ENCODE data around the gene INPP5D. TPM values are rescaled to one million over a fixed set of nuclear protein-coding genes. Genes with fewer than 3 reads are reported as not detected.

Gene INPP5D
- total RNA-seq, 1 experiment from 2014 or later: 2.0 TPM

DNA sequence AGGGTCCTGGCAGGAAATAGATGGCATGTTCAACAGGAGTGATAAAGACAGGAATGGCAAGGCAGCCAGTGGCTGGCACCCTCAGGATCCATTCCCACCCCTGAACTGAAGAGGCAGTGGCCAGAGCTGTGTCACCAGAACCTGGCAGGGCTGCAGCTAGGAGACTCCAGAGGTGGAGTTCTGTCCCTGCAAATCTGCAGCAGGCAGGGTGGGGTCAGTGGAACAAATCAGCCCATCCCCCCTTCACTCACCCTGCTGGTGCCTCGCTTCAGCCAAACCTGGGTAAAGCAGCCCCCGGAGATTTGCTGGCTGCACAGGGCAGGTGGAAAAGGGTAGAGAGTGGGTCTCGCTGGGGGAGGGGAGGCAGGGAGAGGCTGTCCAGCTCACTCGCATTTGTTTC is 12.7 kb downstream of the INPP5D start:
- no peak for DNase-seq (ENCODE audit: low read depth)

DNA sequence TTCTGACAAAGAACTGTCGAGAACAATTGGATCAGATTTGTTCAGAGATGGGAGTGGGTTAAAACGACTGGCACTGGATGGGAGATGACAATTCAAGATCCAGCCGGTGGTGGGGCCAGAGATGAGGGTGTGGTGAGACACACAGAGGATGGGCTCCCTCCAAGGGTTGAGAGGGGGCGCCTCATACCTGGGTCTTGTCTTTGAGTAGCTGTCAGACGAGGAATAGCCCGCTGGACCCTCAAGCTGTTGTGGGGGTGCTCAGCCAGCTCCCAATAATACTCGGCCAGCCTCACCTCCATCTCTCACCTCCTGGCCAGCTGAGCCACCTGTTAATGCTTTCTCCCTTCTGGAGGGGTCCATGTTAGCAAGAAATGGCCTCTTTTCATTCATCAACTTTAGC is 14.0 kb downstream of the INPP5D start:
- DNase-seq (ENCODE audit: low read depth): no peak

DNA sequence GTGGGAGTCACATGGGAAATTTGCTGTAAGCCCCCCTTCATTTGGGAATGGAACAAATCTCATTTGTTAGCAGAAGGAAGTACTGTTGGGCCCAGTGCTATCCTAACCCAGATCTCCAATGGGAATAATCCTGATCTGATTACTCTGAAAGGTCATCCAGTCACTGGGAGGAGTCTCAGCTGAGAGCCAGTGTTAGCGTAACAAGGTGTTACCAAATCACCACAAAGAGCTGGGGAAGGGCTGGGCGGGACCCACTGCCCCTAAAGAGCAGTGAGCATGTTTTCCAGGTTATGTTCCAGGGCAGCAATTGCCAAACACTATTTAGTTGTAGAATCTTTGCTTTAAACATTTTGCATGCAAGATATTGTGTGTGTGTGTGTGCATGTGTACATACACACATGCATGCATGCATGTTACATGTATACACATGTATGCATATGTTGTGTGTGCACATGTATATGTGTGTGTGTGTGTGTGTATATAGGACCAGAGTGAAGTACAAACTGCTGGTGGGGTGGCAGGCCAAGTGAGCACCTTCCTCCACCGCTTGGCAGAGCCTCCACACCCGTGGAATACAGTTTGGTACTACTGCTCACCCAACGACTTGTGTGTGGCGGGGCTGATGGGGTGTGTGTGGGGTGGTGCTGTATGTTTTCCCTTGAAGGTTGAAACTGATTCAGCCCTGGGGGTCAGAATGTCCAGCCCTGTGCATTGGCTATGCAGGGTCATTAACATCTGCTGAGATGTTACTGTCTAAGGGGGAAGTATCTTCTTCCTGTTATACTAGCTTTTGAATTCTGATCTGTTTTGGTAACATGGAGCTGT is 15.2 kb downstream of the INPP5D start:
- DNase-seq (ENCODE audit: low read depth): no peak

DNA sequence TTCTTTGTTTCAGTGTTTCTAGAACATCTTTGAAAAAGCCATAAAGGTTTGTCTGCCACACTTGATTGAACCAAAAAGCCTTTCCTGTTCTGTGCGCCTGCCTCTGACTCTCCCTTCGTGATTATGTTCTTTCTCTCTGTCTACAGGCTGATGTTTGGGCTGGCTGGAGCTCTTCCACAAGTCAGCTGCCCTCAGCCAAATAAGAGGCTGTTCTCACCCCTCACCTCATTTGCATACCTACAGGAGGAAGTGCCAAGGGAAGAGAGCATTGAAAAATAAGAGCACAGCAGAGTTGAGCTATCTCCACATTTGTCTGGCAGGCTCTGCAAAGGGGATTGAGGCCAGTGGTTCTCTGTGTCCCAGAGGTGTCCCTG is 15.8 kb downstream of the INPP5D start:
- DNase-seq (ENCODE audit: low read depth): no peak

DNA sequence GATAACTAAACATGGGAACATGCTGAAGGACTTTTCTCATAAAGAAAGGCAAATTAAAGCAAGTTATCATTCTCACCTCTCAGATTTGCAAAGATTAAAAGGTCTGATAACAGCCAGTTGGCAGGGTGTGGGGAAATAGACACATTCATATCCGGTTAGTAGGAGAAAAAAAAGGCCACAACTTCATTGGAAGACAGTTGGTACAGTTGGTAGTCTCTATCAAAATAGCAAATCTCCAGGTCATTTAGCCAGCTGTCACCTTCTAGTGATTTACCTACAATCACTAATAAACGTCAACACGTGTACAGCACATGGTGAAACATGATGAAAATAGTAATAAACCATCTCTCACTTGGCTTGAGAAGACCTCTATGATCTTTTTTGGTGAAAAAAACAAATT is 16.6 kb downstream of the INPP5D start:
- DNase-seq (ENCODE audit: low read depth): peak; percentile 45

DNA sequence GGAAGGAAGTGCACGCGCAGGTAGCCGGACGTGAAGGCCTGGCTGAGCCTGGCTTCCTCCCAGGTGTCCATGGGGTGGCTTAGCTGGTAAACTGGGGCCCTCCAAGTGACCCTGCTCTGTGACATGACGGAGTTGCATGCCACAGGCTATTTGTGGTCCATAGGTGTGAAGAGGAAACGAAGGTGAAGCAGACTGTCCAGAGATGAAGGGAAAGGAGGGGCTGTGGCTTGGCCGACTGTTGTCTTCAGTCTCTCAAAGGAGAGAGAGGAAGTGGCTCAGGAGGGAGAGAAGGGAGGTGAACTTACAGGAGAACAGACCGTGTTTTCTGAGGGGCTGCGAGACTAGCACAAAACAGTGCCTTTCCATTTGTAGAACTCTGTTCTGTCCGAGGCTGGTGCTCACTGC is 19.3 kb downstream of the INPP5D start:
- DNase-seq (ENCODE audit: low read depth): no peak

DNA sequence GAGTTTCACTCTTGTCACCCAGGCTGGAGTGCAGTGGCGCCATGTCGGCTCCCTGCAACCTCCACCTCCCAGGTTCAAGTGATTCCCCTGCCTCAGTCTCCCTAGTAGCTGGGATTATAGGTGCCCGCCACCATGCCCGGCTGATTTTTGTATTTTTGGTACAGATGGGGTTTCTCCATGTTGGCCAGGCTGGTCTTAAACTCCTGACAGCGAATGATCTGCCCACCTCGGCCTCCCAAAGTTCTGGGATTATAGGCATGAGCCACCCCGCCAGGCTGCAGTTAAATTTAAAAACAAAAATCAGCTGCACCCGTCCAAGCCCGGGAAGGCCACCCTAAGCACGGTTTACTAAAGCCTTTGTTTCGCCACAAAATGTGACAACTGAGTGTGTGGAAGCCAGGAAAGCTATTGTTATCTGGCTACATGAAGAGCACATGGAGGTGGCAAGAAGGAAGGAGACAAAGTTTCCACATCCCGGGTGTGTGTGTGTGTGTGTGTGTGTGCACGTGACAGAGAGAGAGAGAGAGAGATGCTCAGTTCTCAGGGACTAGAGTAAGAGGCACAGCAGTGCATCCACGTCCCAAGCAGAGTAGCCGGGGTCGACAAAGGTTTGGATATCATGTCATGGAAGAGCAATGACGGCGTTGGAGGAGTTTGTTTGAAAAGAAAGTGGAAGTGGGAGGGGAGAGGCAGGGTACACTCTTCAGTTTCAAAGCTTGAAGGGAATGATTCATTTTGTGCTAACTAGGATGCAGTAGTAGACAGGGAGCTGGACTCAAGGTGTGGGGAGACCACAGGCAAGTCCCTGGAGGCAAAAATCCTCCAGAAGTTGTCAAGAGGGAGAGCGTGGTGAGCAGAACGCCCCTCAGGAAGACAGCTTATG is 20.1 kb downstream of the INPP5D start:
- no peak for DNase-seq (ENCODE audit: low read depth)

DNA sequence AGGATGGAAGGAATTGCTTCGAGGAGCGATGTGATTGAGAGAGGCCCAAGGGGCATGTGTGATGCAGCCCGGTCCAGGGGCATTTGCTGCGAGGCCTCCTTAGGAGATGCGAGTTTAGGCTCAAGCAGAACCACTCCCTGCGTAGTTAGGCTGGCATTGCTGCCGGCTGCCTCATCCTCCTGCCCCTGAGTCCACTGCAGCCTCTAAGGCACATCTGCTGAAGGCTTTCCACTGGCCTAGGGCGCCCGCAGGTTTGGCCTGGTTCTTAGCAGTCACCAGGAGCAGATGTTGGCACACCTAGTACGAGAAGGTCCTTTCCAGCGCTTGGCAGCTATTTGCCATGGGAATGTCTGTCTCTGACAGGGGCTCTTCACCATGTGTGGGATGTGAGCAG is 20.7 kb downstream of the INPP5D start:
- DNase-seq (ENCODE audit: low read depth): no peak

DNA sequence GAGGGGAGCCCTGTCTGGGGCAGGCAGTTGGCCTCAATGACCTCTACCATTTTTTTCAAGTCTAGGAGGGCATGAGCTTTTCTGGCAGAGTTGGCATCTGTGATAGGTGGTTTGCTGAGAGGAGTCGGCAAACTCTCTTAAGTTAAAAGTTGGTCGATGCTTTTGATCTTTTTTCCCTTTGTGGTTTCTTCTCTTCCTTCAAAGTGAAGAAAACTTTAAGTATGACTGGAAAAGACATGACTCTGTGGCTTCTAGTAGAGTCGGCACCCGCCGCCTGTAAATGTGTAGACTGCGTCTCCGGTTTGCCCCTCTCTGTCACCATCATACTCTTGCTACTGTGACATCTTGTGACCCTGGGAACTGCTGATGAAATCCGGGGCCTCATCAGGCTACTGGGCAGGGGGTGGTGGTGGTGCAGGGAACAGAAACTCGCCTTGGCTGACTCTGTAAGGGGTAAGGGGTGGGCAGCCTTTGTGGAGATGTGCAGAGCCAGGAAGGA is 21.1 kb downstream of the INPP5D start:
- DNase-seq (ENCODE audit: low read depth): no peak

DNA sequence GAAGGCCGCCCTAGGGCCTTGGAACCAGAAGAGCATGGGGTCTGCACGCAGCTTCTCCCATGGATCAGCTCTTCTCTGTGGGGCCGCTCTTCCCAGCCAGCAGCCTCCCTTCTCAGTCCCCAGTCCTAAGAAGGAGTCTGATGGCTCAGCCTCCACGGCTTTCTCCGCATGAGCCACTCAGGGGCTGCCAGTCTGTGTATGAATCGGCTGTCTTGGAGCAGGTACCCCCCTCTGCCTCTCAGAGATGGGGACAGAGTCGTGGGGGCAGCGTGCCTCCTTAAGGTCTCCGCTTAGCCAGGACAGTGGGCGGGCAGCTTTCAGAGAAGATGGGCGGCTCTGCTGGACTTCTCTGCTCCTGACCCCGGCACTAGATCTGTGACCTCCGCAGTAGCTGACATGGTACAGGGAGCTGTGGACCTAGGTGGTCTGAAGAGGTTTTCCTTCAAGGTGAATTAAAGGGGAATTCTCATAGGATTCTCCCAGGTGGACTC is 21.6 kb downstream of the INPP5D start:
- DNase-seq (ENCODE audit: low read depth): no peak

DNA sequence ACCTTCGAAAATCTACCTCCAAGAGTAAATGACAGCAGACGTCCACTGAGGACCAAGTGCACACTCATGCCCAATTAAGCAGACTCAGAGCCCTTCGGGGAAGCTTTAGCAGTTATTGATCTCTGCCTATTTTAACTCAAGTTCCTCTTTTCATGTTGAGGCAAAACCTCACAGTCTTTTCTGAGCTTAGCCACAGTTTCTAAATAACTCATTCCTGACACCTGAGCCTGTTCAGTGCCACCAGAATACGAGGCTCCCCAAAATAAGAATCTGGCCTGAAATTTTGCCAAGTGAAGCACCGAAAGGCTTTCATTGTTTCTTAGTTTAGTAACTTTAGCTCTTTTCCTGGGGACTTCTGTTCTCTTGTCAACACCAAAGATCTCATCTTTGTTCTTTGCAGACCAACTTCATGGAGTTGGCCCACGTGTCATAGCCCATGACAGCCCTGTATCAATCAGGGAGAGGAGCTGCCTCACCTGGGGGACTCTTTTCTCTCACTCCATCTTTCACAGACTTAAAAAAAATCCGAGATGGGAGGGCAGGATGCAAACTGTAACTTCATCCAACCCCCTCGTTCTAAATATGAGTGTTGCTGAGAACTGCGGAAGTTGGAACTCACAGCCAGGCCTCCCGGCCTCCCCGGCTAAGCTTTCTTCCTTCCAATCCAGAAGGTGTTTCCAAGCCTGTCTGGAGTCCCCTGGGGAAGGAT is 22.2 kb downstream of the INPP5D start:
- DNase-seq (ENCODE audit: low read depth): no peak

DNA sequence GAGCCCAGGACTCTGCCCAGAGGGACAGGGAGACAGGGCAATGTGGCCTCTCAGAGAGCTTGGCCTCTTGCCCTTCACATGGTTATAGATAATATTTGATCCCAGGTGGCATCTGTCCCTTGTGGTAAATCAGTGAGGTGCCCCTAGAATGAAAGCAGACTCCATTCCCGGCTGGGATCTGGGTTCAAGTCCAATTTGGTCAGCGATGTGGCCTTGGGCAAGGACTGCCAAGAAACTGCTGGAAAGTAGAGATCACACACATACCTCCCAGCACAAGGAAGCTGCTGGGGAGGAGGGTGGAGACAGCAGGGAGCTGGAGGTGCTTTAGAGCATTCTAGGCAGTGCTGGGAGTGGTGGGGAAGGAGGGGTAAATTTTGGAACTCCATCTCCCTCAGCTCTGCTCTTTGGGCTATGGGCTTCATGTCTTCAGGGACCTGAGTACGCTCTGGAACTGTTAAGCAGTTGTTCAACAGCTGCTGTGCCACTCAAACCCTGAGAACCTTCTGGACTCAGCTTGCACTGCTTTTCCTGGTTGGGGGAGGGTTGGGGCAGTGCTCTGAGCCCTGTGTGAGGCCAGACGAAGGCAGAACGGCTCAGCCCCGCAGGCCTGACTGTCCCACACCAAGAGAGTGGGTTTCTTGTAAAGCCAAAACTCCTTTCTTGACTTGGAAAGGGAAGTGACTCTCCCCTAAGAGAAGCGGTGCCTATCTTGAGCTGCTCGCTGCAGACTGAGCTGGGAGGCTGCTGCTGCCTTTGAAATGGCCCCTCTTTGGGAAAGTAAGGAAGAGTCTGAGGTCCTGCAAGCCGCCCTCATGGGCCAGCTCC is 23.0 kb downstream of the INPP5D start:
- no peak for DNase-seq (ENCODE audit: low read depth)

DNA sequence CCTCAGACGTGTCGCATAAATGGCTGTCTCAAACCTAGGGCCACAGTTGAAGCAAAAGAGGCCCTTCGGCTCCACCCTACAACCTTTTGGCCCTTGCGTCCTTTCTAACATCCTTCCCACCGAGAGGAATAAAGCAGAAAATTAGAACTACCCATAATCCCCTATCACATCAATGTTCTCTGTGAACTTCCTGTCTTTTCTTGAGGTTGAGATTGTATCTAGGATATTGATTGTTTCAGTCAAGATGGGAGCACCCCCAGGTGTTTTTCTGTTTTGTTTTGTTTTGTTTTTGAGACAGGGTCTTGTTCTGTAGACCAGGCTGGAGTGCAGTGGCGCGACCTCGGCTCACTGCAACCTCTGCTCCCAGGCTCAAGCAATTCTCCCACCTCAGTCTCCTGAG is 23.6 kb downstream of the INPP5D start:
- DNase-seq (ENCODE audit: low read depth): no peak

DNA sequence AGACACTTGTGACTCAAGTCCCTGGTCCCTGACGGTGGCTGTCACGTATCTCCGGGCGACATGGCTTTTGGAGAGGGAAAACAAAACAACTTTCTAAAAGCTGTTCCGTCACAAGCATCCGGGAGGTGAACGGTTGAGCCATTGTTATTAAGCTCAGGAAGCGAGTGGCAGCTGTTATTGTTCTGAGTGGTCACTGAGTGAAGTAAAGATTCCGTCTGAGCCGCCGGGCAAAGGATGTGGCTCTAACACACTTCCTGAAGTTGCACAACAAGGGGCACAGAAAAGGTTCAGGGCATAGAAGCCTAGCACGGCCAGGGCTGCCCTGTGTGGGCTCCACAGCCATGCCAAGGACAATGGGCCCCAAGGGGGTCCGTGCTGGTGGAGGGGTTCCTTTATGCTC is 24.3 kb downstream of the INPP5D start:
- peak; percentile 48 for DNase-seq (ENCODE audit: low read depth)

DNA sequence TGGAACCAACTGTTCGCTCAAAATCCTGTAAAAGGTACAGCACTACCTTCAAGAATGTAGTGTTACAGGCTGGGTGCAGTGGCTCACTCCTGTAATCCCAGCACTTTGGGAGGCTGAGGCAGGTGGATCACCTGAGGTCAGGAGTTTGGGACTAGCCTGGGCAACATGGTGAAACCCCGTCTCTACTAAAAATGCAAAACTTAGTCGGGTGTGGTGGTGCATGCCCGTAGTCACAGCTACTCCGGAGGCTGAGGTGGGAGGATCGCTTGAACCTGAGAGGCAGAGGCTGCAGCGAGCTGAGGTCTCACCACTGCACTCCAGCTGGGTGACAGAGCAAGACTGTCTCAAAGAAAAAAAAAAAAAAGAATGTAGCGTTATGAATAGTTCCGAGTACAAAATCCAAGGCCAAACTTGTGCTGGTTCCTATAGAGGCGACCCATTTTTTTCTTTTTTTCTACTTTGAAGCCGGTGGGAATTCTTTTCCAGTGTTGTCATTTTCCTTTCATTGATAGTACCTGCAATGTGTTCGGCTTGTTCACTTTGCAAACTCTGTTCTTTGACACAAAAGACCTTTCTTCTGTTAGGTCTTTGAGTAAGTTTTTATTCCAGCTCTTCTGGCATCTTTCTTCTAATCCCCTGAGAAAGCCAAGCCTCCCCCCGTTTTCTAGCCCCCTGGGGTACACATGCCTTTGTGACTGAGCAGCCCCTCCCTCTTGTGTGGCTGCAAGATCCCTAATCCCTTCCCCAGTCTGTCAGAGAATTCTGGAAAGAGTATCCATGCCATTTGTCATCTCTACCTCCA is 25.1 kb downstream of the INPP5D start:
- DNase-seq (ENCODE audit: low read depth): no peak

DNA sequence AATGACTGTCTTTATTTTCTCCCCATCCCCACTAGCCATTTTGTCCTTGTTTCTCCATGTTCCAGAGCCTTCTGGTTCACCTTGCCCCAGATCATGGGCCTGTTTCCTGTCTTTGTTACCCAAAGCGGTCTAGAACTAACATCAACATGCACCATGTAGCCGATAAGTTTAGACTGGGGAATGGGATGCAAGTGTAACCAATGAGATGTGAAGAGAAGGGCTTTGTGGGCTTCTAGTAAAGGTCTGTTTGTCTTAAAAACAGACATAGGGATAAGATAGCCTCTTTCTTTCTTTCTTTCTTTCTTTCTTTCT is 25.7 kb downstream of the INPP5D start:
- DNase-seq (ENCODE audit: low read depth): no peak

DNA sequence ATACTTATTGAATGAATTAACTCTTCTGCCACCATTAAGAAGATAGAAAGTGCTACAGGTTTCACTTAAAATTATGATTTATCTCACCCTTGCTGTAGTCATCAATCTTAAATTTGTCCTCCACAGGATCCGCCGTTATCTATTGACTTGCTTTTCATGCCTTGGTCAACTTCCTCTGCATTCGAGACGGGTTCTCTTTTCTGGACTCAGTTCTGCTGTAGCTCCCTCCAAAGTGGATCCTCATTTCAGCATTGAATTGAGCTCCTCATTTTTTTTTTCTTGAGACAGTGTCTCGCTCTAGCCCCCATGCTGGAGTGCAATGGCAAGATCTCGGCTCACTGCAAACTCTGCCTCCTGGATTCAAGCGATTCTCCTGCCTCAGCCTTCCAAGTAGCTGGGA is 27.6 kb downstream of the INPP5D start:
- no peak for DNase-seq (ENCODE audit: low read depth)

DNA sequence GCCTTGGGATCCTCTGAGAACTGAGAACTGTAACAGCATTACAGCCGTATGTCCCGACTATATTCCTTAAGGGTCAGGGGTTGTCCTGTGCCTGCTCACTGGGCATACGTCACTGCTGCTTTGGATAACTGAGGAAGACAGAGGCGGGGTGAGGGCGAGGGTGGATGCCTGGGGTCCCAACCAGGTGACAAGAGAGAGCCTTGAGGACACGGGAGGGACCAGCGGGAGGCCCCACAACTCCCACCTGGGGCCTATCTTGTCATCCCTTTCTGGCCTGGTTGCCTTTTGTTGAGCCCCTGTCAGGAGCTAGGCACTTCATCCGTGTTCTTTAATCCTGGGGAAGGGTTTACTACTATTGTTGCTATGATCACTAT is 28.8 kb downstream of the INPP5D start:
- DNase-seq (ENCODE audit: low read depth): no peak

DNA sequence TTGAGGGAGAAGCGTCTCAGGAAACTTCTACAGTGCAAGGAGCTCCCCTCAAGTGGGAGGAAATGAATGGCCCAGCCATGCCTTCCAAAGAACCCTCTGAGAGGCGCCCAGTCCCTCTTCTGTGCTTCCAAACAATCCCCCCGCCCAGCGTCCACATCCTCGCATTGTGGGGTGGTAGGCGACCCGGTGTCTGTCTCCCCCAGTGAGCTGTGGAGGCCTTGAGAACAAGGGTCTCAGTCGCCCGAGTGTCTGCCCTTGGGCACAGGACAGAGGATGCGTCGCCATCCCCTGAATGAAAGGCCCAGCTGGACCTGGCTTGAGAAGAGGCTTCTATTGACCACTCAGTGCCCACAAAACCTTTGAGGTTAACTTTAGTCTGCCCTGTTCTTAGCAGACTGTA is 29.7 kb downstream of the INPP5D start:
- no peak for DNase-seq (ENCODE audit: low read depth)

DNA sequence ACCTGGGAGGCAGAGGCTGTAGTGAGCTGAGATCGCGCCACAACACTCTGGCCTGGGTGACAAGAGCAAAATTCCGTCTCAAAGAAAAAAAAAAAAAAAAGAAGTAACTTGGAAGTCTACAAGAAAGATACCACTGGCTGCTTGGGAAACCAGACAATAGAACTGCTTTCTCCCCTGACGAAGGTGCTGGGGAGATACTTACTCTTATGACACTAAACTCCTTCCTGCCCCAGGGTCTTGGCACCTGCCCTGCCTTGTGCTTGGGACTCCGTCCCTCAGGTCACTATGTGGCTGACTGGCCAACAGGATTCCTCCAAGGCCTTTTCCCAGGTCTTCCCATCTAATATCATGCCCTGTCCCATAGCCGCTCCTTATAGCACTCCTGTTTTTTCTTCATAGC is 30.7 kb downstream of the INPP5D start:
- DNase-seq (ENCODE audit: low read depth): no peak
